ENCODE data around the gene GATD1.

GATD1 gene

GRCh38 chr11:812390-812789 lies 35.1 kb upstream of the GATD1 start:
- TF ChIP-seq CTCF (IDR thresholded peaks at IDR 0.05; ENCODE audit: extremely low read depth, insufficient read depth, missing control alignments), result no peak
- no peak for DNase-seq (ENCODE audit: low spot score)
- in situ Hi-C loops (cut with MboI; ENCODE audit: low pct_unique_long_range_greater_than_20kb, low sequenced_read_pairs, unreplicated experiment), result no loop called here

GRCh38 chr11:811446-812245 lies 34.4 kb upstream of the GATD1 start:
- in situ Hi-C loops (cut with MboI; ENCODE audit: low pct_unique_long_range_greater_than_20kb, low sequenced_read_pairs, unreplicated experiment), result no loop called here
- DNase-seq (ENCODE audit: low spot score), result no peak
- no peak for TF ChIP-seq CTCF (IDR thresholded peaks at IDR 0.05; ENCODE audit: extremely low read depth, insufficient read depth, missing control alignments)

GRCh38 chr11:810040-810567 lies 32.8 kb upstream of the GATD1 start:
- DNase-seq (ENCODE audit: low spot score), result no peak
- in situ Hi-C loops (cut with MboI; ENCODE audit: low pct_unique_long_range_greater_than_20kb, low sequenced_read_pairs, unreplicated experiment), result no loop called here
- no peak for TF ChIP-seq CTCF (IDR thresholded peaks at IDR 0.05; ENCODE audit: extremely low read depth, insufficient read depth, missing control alignments)

GRCh38 chr11:809287-810039 lies 32.2 kb upstream of the GATD1 start, which contains the start of gene RPLP2:
Gene RPLP2 (plus strand): TSS chr11:809967. CDS start chr11:810235, 268 bp downstream.
- peak; percentile 99 for DNase-seq (ENCODE audit: low spot score)
- in situ Hi-C loops (cut with MboI; ENCODE audit: low pct_unique_long_range_greater_than_20kb, low sequenced_read_pairs, unreplicated experiment), result no loop called here
- no peak for TF ChIP-seq CTCF (IDR thresholded peaks at IDR 0.05; ENCODE audit: extremely low read depth, insufficient read depth, missing control alignments)

GRCh38 chr11:808427-809286 lies 31.4 kb upstream of the GATD1 start:
- TF ChIP-seq CTCF (IDR thresholded peaks at IDR 0.05; ENCODE audit: extremely low read depth, insufficient read depth, missing control alignments), result no peak
- in situ Hi-C loops (cut with MboI; ENCODE audit: low pct_unique_long_range_greater_than_20kb, low sequenced_read_pairs, unreplicated experiment), result no loop called here
- no peak for DNase-seq (ENCODE audit: low spot score)

- no peak for DNase-seq (ENCODE audit: low spot score)
- TF ChIP-seq CTCF (IDR thresholded peaks at IDR 0.05; ENCODE audit: extremely low read depth, insufficient read depth, missing control alignments), result no peak
- in situ Hi-C loops (cut with MboI; ENCODE audit: low pct_unique_long_range_greater_than_20kb, low sequenced_read_pairs, unreplicated experiment), result no loop called here
Observed at GRCh38 chr11:804599-804964, 27.3 kb upstream of the GATD1 start.
